CD14-positive monocyte (primary cell): ENCODE measurements around the gene PCNT. TPM values are rescaled to one million over a fixed set of nuclear protein-coding genes. Genes with fewer than 3 reads are reported as not detected.
A peak's percentile ranks its signal among the peaks of the same experiment; 100 is the strongest.

Experiments used
- DNase-seq, 3 donors: peaks; one replicate each; pipeline ENCODE4 v3.0.0-alpha.2; 2011 to 2022
- H2AFZ ChIP-seq: 2 replicates; pipeline ENCODE4 v1.6.0; 2012; ENCODE audit warnings: mild to moderate bottlenecking, low read depth, low read length, inconsistent platforms; ENCODE audit not compliant: insufficient read depth, poor library complexity, severe bottlenecking
- H3K27ac ChIP-seq, 2 donors: 1 replicate in 1 of 2; 2 replicates in 1 of 2; pipeline ENCODE4 v1.5.1; 2012 to 2013; ENCODE audit warnings: low read length in 2 of 2, control low read depth in 1 of 2, inconsistent platforms in 1 of 2, low read depth in 1 of 2, mild to moderate bottlenecking in 1 of 2
- H3K27me3 ChIP-seq, 2 donors: one replicate each; pipeline versions ENCODE4 v1.6.0 to v1.6.1; 2011 to 2013; ENCODE audit warnings: low read length in 2 of 2; ENCODE audit not compliant: control insufficient read depth in 2 of 2, insufficient read depth in 2 of 2
- H3K36me3 ChIP-seq, 2 donors: replicated peaks in 1 of 2; 1 replicate in 1 of 2; 2 replicates in 1 of 2; pipeline versions ENCODE4 v1.5.1 to v1.6.1; 2012 to 2013; ENCODE audit warnings: low read length in 2 of 2, control low read depth in 1 of 2, inconsistent platforms in 1 of 2, mild to moderate bottlenecking in 1 of 2; ENCODE audit not compliant: insufficient read depth in 2 of 2, control insufficient read depth in 1 of 2
- H3K4me1 ChIP-seq, 2 donors: 1 replicate in 1 of 2; 2 replicates in 1 of 2; pipeline versions ENCODE4 v1.5.1 to v1.6.1; 2012 to 2013; ENCODE audit warnings: low read length in 2 of 2, control low read depth in 1 of 2, inconsistent platforms in 1 of 2, mild to moderate bottlenecking in 1 of 2, moderate library complexity in 1 of 2; ENCODE audit not compliant: insufficient read depth in 2 of 2, control insufficient read depth in 1 of 2
- H3K4me2 ChIP-seq: replicated peaks from 2 replicates; pipeline ENCODE3; 2012; ENCODE audit warnings: low read length, moderate library complexity, mild to moderate bottlenecking; ENCODE audit not compliant: poor library complexity, severe bottlenecking; ENCODE audit errors: extremely low read depth
- H3K4me3 ChIP-seq, 3 experiments: fragments of 200-600 bp in 1 of 3; sonication (generic) in 1 of 3; replicated peaks in 1 of 3; 1 replicate in 2 of 3; 2 replicates in 1 of 3; pipeline ENCODE4 v1.5.1; 2011 to 2013; ENCODE audit warnings: low read length in 3 of 3, mild to moderate bottlenecking in 3 of 3, control low read depth in 2 of 3, low read depth in 2 of 3, inconsistent platforms in 1 of 3, moderate library complexity in 1 of 3
- H3K79me2 ChIP-seq: 2 replicates; pipeline ENCODE4 v1.6.0; 2012; ENCODE audit warnings: mild to moderate bottlenecking, control low read depth, inconsistent platforms, low read length, moderate library complexity; ENCODE audit not compliant: insufficient read depth
- H3K9ac ChIP-seq: 2 replicates; pipeline ENCODE4 v1.6.0; 2017; ENCODE audit warnings: low read length, mild to moderate bottlenecking; ENCODE audit not compliant: insufficient read depth, poor library complexity, severe bottlenecking
- H3K9me3 ChIP-seq, 2 donors: replicated peaks in 1 of 2; 1 replicate in 1 of 2; 2 replicates in 1 of 2; pipeline versions ENCODE4 v1.5.1 to v1.6.1; 2012 to 2013; ENCODE audit warnings: low read length in 2 of 2, control low read depth in 1 of 2; ENCODE audit not compliant: control insufficient read depth in 1 of 2, insufficient read depth in 1 of 2
- H4K20me1 ChIP-seq: 2 replicates; pipeline ENCODE4 v1.6.0; 2012; ENCODE audit warnings: mild to moderate bottlenecking, low read length, control low read depth, moderate library complexity; ENCODE audit not compliant: insufficient read depth
- H3K27ac Mint-ChIP-seq, 7 donors: one replicate each; pipeline ENCODE4 v1.8.0; 2020; ENCODE audit warnings: mild to moderate bottlenecking in 7 of 7, mixed read lengths in 7 of 7, moderate library complexity in 6 of 7, inconsistent platforms in 2 of 7
- H3K27me3 Mint-ChIP-seq, 3 donors: one replicate each; pipeline ENCODE4 v1.8.0; 2021 to 2022; ENCODE audit warnings: low read depth in 3 of 3, mild to moderate bottlenecking in 3 of 3, mixed read lengths in 3 of 3, moderate library complexity in 3 of 3, inconsistent platforms in 1 of 3
- H3K36me3 Mint-ChIP-seq, 2 donors: one replicate each; pipeline ENCODE4 v1.8.0; 2020; ENCODE audit warnings: mixed read lengths in 2 of 2, inconsistent platforms in 1 of 2, mild to moderate bottlenecking in 1 of 2
- H3K4me1 Mint-ChIP-seq: one replicate; pipeline ENCODE4 v1.8.0; 2020; ENCODE audit warnings: mild to moderate bottlenecking, mixed read lengths
- H3K4me3 Mint-ChIP-seq, 2 donors: one replicate each; pipeline ENCODE4 v1.8.0; 2020; ENCODE audit warnings: mild to moderate bottlenecking in 2 of 2, mixed read lengths in 2 of 2, moderate library complexity in 1 of 2
- H3K9me3 Mint-ChIP-seq, 7 donors: one replicate each; pipeline ENCODE4 v1.8.0; 2020 to 2022; ENCODE audit warnings: mixed read lengths in 7 of 7, mild to moderate bottlenecking in 6 of 7, moderate library complexity in 6 of 7, inconsistent platforms in 2 of 7
- CTCF ChIP-seq: fragments of 200-600 bp; IDR thresholded peaks from one replicate; pipeline ENCODE4 v1.8.0; 2022; ENCODE audit warnings: antibody characterized with exemption, mild to moderate bottlenecking
- WGBS: methylation state at CpG from one replicate; pipeline ENCODE4 v1.1.5; 2013; ENCODE audit warnings: missing lambda C conversion rate; ENCODE audit not compliant: insufficient coverage; 5-methylcytosine and 5-hydroxymethylcytosine counted together
- intact Hi-C, 2 donors: fragments of 100-400 bp; cut with micrococcal nuclease; formaldehyde crosslinking; loops; one replicate each; pipeline versions ENCODE4 v1.15.0 to v1.15.1; 2023
- polyA plus RNA-seq, 3 donors: library from polyadenylated mRNA; depleted of rRNA in 1 of 3; unstranded in 2 of 3; stranded (reverse) in 1 of 3; fragments of 300-500 nt in 2 of 3; fragments of >200 nt in 1 of 3; fragmentation: Illumina TruSeq in 2 of 3; gene quantifications; 1 replicate in 2 of 3; 2 replicates in 1 of 3; pipeline ENCODE4 v1.2.3, GENCODE V29; 2012 to 2021

The PCNT gene
- polyA plus RNA-seq, 3 donors: 4.2 to 16.3 (median 5.1) TPM

GRCh38 chr21:46311568-46311967 is 12.4 kb upstream of the PCNT start:
- no peak overlapping the region for H3K4me2 ChIP-seq
- no peaks in the 10 kb centered on the region for H3K4me1 ChIP-seq
- Mint-ChIP-seq H3K27me3 (no peaks in the 10 kb centered on the region), H3K9me3 (no peaks in the 10 kb centered on the region), H3K4me3 (no peak overlapping the region), H3K4me1 (no peaks in the 10 kb centered on the region), H3K27ac (no peak overlapping the region), H3K36me3 (peaks cover 25 to 76% of the 10 kb centered on the region in 2 donors)
- DNase-seq: no peak
- no peaks in the 10 kb centered on the region for H3K79me2 ChIP-seq
- no peak for TF ChIP-seq CTCF
- H2AFZ ChIP-seq: no peak overlapping the region
- no peaks in the 10 kb centered on the region for H3K9me3 ChIP-seq
- intact Hi-C loops: no loop called here
- peaks cover 22 to 65% of the 10 kb centered on the region in 2 donors for H3K36me3 ChIP-seq
- H4K20me1 ChIP-seq: no peaks in the 10 kb centered on the region
- H3K4me3 ChIP-seq: no peak overlapping the region
- no peak overlapping the region for H3K27ac ChIP-seq
- H3K9ac ChIP-seq: no peak overlapping the region
- H3K27me3 ChIP-seq: no peaks in the 10 kb centered on the region

- no peaks in the 10 kb centered on the region for H3K4me1 ChIP-seq
- peaks cover 19 to 63% of the 10 kb centered on the region in 2 donors for H3K36me3 Mint-ChIP-seq
- H3K4me2 ChIP-seq: no peak overlapping the region
- 94% methylated on average over 3 of the region's 5 CpGs for WGBS
- H3K79me2 ChIP-seq: peaks cover 6% of the 10 kb centered on the region
- no peak for TF ChIP-seq CTCF
- H3K4me3 Mint-ChIP-seq: no peak overlapping the region
- H3K36me3 ChIP-seq: peaks cover 22 to 57% of the 10 kb centered on the region in 2 donors
- no peaks in the 10 kb centered on the region for H3K9me3 Mint-ChIP-seq
- H3K27me3 Mint-ChIP-seq: no peaks in the 10 kb centered on the region
- H3K4me3 ChIP-seq: no peak overlapping the region
- peak overlapping the region in 1 of 7 donors; percentile 9 for H3K27ac Mint-ChIP-seq
- H3K9ac ChIP-seq: no peak overlapping the region
- intact Hi-C loops: no loop called here
- no peaks in the 10 kb centered on the region for H3K4me1 Mint-ChIP-seq
- no peaks in the 10 kb centered on the region for H3K27me3 ChIP-seq
- H3K9me3 ChIP-seq: no peaks in the 10 kb centered on the region
- H3K27ac ChIP-seq: no peak overlapping the region
- H2AFZ ChIP-seq: no peak overlapping the region
- no peak for DNase-seq
- H4K20me1 ChIP-seq: no peaks in the 10 kb centered on the region
Observed at GRCh38 chr21:46312949-46313348, 11.0 kb upstream of the PCNT start.
